Muscle of back (tissue), 11 donors: ENCODE data around the gene HPCAL1. TPM values are rescaled to one million over a fixed set of nuclear protein-coding genes. Genes with fewer than 3 reads are reported as not detected.
A peak's percentile ranks its signal among the peaks of the same experiment; 100 is the strongest.

Experiments
- DNase-seq, 3 donors: peaks; one replicate each; pipeline versions ENCODE4 v3.0.0 to v3.0.0-alpha.2; 2013
- polyA plus RNA-seq, 10 donors: library from polyadenylated mRNA; unstranded; fragments of 120-200 nt; gene quantifications; one replicate each; pipeline ENCODE4 v1.2.1, GENCODE V29; 2013; ENCODE audit not compliant: insufficient read length in 10 of 10

HPCAL1 gene
- polyA plus RNA-seq, 10 donors: 19.9 to 39.4 (median 34.4) TPM

GRCh38 chr2:10267551-10268465 is 34.9 kb upstream of the HPCAL1 start:
- DNase-seq: peak; percentile 65 to 71 (median 65)

GRCh38 chr2:10269291-10269690 is 33.4 kb upstream of the HPCAL1 start:
- no peak for DNase-seq

GRCh38 chr2:10269711-10270610 is 32.7 kb upstream of the HPCAL1 start:
- no peak for DNase-seq

- no peak for DNase-seq
These were observed 31.2 kb upstream of the HPCAL1 start for GRCh38 chr2:10271509-10271908.

GRCh38 chr2:10271946-10272345 is 30.8 kb upstream of the HPCAL1 start:
- no peak for DNase-seq

GRCh38 chr2:10272464-10272863 is 30.2 kb upstream of the HPCAL1 start:
- no peak for DNase-seq

GRCh38 chr2:10273215-10274175 is 29.2 kb upstream of the HPCAL1 start:
- DNase-seq: no peak

GRCh38 chr2:10274376-10274775 is 28.3 kb upstream of the HPCAL1 start:
- no peak for DNase-seq

- no peak for DNase-seq
These were observed 27.5 kb upstream of the HPCAL1 start for GRCh38 chr2:10274983-10275802.

GRCh38 chr2:10276481-10277292 is 26.0 kb upstream of the HPCAL1 start:
- no peak for DNase-seq

- no peak for DNase-seq
These were observed 25.2 kb upstream of the HPCAL1 start for GRCh38 chr2:10277293-10278028.

- peak in 1 of 3 donors; percentile 57 for DNase-seq
These were observed 24.5 kb upstream of the HPCAL1 start for GRCh38 chr2:10278029-10278762.

GRCh38 chr2:10278763-10279471 is 23.8 kb upstream of the HPCAL1 start:
- DNase-seq: no peak

GRCh38 chr2:10279472-10279870 is 23.2 kb upstream of the HPCAL1 start:
- DNase-seq: no peak

GRCh38 chr2:10279946-10280463 is 22.7 kb upstream of the HPCAL1 start:
- DNase-seq: no peak

GRCh38 chr2:10281891-10282290 is 20.8 kb upstream of the HPCAL1 start:
- DNase-seq: no peak

- no peak for DNase-seq
These were observed 20.0 kb upstream of the HPCAL1 start for GRCh38 chr2:10282611-10283105.
